KBM-7 (cell line): ENCODE measurements around the gene LCN10.

Experiments
- DNase-seq: peaks from one replicate; pipeline ENCODE4 v3.0.0-alpha.2; 2015
- in situ Hi-C: fragments of 300-500 bp; cut with MboI; formaldehyde crosslinking; loops from 2 replicates; pipeline ENCODE4 v1.14.3; 2020; ENCODE audit warnings: low sequenced_read_pairs, low pct_unique_long_range_greater_than_20kb, mixed read lengths

The LCN10 gene

GRCh38 chr9:136695435-136695895 is 47.3 kb downstream of the LCN10 start:
- in situ Hi-C loops, result no loop called here
- no peak for DNase-seq

GRCh38 chr9:136694872-136695247 is 47.9 kb downstream of the LCN10 start:
- in situ Hi-C loops, result no loop called here

GRCh38 chr9:136694163-136694871 is 48.4 kb downstream of the LCN10 start:
- DNase-seq, result peak; percentile 58
- in situ Hi-C loops, result no loop called here

More at GRCh38 chr9:136694872-136695247, 47.9 kb downstream of the LCN10 start:
- DNase-seq, result no peak

- DNase-seq, result no peak
- in situ Hi-C loops, result no loop called here
Measured at GRCh38 chr9:136693490-136694162, 49.1 kb downstream of the LCN10 start.

DNA sequence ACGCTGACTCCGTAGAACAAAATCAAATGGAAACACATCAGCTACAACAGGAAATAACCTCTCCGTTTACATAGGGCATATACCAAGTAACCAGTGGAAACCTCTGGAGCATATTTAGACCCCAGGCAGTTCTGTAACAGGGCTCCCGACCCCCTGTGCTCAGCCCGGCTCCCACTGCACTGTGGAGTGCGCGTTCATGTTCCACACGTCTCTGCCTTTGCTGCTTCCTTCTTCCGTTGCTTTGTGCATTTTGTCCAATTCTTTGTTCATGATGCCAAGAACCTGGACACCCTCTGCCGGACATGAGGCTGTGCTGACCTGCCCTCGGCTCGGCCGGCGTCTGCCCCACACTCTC is 49.6 kb downstream of the LCN10 start:
- no peak for DNase-seq
- in situ Hi-C loops, result no loop called here

- in situ Hi-C loops, result no loop called here
- DNase-seq, result no peak
Measured at GRCh38 chr9:136692185-136693134, 50.3 kb downstream of the LCN10 start.

DNA sequence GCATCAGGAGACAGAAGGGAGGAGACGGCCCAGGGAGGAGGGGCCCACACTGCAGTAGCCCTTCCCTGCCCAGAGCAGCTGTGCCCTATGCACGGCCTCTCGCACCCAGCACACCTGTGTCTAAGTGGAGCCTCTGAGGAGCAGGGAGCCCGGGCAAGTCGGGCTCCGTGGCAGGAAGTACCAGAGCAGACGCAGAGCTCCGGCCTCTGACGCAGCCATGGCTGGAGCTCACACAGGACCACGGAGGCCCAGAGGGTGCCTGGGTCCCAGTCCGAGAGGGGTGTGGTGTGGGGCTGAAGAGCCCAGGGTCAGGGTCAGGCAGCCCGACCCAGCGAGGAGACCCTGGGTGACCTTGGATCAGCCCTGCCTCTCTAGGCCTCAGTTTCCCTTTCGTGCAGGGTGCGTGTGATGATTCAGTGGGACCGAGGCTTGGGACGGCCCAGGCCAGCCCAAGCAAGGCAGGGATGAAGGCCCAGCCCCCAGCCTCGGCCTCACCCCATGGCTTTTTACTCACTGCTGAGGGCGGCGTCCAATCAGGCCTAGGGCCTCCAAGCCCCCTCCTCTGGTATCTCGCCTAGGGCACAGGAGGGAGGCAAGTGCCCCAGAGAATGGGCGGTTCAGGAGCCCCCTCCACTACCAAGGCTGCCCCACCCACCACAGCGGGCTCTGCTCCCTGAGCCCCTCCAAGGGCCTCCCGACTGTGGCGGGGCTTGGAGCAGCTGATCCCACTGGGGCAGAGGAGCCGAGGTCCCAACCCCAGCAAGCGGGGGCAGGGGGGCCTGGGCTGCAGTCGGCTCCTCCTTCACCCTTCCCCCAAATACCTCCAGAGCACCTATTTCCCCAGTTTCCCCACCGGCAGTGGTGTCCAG is 51.2 kb downstream of the LCN10 start:
- in situ Hi-C loops, result no loop called here
- no peak for DNase-seq

DNA sequence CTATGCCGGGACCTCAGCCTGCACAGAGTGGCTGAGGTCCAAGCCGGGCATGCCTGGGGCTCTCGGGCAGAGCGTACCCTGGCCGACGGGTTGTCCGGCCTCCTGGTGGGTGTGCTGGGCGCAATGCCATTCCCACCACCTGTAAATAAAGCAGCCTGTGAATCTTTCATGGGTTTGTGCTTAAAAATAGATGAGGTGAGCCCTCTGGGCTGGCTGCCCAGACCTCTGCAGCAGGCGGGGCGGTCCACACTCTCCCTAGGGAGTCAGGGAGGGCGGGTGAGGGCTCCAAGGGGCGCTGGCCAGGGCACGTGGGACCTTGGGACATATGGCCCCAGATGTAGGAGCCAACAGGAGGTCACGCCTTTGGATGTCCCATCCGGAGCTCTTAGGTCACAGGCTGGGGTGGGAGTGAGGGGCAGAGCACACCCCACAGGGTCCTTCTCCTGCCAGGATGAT is 51.9 kb downstream of the LCN10 start:
- no peak for DNase-seq
- in situ Hi-C loops, result no loop called here

GRCh38 chr9:136690104-136690805 is 52.5 kb downstream of the LCN10 start:
- in situ Hi-C loops, result no loop called here
- DNase-seq, result no peak

DNA sequence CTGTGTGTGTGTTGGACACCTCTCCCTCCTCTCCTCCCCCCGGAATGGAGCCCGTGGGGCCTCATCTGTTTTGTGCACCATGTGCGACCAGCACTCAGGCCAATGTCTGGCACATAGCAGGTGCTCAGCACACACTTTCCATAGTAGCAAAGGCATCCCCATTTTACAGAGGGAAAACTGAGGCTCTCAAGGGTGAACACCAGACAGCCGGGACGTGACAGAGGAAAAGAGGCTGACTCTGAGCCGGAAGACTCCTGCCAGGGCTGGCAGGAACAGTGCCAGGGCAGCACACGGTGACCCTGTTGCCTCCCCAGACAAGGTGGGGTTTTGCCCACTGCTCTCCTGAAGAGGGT is 53.7 kb downstream of the LCN10 start:
- DNase-seq, result no peak
- in situ Hi-C loops, result no loop called here

DNA sequence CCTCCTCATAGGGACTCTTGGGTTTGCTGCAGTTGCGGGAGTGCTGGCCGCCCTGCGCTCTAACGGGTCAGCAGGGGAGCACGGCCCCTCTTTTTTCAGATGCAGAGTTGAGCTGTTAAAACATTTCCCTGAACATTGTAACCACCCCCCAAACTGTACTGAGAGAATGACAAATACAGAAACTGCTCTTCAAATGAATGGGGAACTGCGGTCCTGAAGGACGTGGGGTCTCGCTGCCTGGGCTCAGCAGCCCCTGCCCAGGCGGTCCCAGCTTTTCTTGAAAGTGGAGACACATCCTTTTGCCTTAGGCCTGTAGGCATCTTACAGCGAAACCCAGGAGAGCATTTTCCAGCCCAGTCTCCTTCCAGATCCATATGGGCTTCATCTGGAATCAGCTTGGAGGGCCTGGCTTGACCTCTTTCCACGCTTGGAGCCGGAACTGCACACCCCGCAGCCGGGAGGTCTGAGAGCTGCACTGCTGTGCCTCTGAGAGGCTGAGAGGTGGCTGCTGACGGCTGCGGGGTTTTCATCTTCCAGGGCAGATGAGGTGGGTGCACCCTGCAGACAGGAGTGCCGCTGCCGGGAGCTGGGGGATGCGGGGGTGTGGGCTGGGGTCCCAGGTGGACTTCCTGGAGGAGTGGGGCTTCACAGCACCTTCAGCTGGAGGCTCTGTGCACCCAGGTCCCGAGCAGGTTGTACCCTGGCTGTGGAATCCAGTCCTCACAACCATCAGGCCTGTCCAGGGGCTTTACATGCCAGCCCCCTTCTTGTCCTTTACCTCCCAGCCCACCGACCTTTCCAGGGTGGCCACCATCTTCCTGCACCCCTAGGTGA is 54.2 kb downstream of the LCN10 start:
- DNase-seq, result no peak
- in situ Hi-C loops, result no loop called here
